ENCODE data around the gene ADGRD2. TPM values are rescaled to one million over a fixed set of nuclear protein-coding genes. Genes with fewer than 3 reads are reported as not detected.

The ADGRD2 gene
- total and polyA plus RNA-seq, 2 of the 13 experiments (the other 11 are each of a cell fraction or from before 2014, with no cell fraction given), result not detected

GRCh38 chr9:124498040-124498439, 47.8 kb downstream of the ADGRD2 start (continued):
- TF ChIP-seq, protein P1, sequence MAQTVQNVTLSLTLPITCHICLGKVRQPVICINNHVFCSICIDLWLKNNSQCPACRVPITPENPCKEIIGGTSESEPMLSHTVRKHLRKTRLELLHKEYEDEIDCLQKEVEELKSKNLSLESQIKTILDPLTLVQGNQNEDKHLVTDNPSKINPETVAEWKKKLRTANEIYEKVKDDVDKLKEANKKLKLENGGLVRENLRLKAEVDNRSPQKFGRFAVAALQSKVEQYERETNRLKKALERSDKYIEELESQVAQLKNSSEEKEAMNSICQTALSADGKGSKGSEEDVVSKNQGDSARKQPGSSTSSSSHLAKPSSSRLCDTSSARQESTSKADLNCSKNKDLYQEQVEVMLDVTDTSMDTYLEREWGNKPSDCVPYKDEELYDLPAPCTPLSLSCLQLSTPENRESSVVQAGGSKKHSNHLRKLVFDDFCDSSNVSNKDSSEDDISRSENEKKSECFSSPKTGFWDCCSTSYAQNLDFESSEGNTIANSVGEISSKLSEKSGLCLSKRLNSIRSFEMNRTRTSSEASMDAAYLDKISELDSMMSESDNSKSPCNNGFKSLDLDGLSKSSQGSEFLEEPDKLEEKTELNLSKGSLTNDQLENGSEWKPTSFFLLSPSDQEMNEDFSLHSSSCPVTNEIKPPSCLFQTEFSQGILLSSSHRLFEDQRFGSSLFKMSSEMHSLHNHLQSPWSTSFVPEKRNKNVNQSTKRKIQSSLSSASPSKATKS (CRISPR knock-in tag; IDR thresholded peaks at IDR 0.05), result no peak
- TF ChIP-seq, protein P2, sequence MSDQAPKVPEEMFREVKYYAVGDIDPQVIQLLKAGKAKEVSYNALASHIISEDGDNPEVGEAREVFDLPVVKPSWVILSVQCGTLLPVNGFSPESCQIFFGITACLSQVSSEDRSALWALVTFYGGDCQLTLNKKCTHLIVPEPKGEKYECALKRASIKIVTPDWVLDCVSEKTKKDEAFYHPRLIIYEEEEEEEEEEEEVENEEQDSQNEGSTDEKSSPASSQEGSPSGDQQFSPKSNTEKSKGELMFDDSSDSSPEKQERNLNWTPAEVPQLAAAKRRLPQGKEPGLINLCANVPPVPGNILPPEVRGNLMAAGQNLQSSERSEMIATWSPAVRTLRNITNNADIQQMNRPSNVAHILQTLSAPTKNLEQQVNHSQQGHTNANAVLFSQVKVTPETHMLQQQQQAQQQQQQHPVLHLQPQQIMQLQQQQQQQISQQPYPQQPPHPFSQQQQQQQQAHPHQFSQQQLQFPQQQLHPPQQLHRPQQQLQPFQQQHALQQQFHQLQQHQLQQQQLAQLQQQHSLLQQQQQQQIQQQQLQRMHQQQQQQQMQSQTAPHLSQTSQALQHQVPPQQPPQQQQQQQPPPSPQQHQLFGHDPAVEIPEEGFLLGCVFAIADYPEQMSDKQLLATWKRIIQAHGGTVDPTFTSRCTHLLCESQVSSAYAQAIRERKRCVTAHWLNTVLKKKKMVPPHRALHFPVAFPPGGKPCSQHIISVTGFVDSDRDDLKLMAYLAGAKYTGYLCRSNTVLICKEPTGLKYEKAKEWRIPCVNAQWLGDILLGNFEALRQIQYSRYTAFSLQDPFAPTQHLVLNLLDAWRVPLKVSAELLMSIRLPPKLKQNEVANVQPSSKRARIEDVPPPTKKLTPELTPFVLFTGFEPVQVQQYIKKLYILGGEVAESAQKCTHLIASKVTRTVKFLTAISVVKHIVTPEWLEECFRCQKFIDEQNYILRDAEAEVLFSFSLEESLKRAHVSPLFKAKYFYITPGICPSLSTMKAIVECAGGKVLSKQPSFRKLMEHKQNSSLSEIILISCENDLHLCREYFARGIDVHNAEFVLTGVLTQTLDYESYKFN (CRISPR knock-in tag; conservative IDR thresholded peaks at IDR 0.05), result 0 out of 2 replicates have a peak, but pooled peaks have one; percentile 27
- TF ChIP-seq HNF4A (CRISPR knock-in tag; IDR thresholded peaks at IDR 0.05), result 0 out of 2 replicates have a peak, but pooled peaks have one; percentile 53

- Histone ChIP-seq H3K79me2 (ENCODE audit: insufficient read depth, low read length) (no peaks in the 10 kb centered on the region), H3K4me3 (replicated peaks in 1 of 3; ENCODE audit: insufficient read depth in 1 of 3, low read depth in 2 of 3, low read length in 3 of 3) (peak overlapping the region in 1 of 3 experiments; percentile 9; a peak in 1 of 6 replicates), H3K9me3 (ENCODE audit: low read length) (no peaks in the 10 kb centered on the region), H3K36me3 (replicated peaks in 1 of 2; ENCODE audit: control insufficient read depth in 1 of 2, insufficient read depth in 2 of 2, low read length in 2 of 2) (peaks cover 10 to 15% of the 10 kb centered on the region in 2 experiments; a peak in 2 of 5 replicates), H2AFZ (ENCODE audit: low read length) (no peak overlapping the region), H3K27me3 (ENCODE audit: control insufficient read depth in 1 of 2, insufficient read depth in 2 of 2, low read length in 2 of 2) (no peaks in the 10 kb centered on the region), H3K4me2 (ENCODE audit: low read depth, low read length) (peak overlapping the region; percentile 35), H4K20me1 (ENCODE audit: insufficient read depth, low read length) (no peaks in the 10 kb centered on the region), H3K27ac (ENCODE audit: extremely low read length, insufficient read depth, low read length) (peak overlapping the region; percentile 50), H3K4me1 (ENCODE audit: insufficient read depth, low read length) (peaks cover 27% of the 10 kb centered on the region), H3K9ac (ENCODE audit: insufficient read depth, low read depth, low read length) (no peak overlapping the region)
- FAIRE-seq (no peak), ATAC-seq (peak; percentile 3; the same call in 2 of the 3 replicates), DNase-seq (ENCODE audit: low spot score) (no peak)
- ChIA-PET POLR2A (interaction anchor here (1.3 to 1.7 kb wide), 2 partner anchors 8 to 13 kb away, joined by 3 read pairs; no protein-coding TSS in a partner anchor), CTCF (ENCODE audit: low intra/inter-chr PET ratio, low total read pairs) (no interaction called here)
- in situ Hi-C loops (cut with HindIII; ENCODE audit: extremely low pct_ligation_motif_present, low pct_unique_long_range_greater_than_20kb) (no loop called here), intact Hi-C loops (cut with micrococcal nuclease; ENCODE audit: unreplicated experiment) (no loop called here)
- WGBS (ENCODE audit: low lambda C conversion rate), result 21% methylated on average over 2 of the region's 15 CpGs
- no TSS peak for BruUV-seq (replicated peaks)
- TF ChIP-seq AGO2 (optimal IDR thresholded peaks at IDR 0.05; ENCODE audit: low read depth, low read length) (peak; percentile 52), JARID2 (CRISPR knock-in tag; IDR thresholded peaks at IDR 0.05; ENCODE audit: insufficient replicate concordance) (no peak), MXD4 (CRISPR knock-in tag; IDR thresholded peaks at IDR 0.05) (no peak), RBFOX2 (IDR thresholded peaks at IDR 0.05; ENCODE audit: low read depth, low read length) (peak; percentile 46), CCDC6 (CRISPR knock-in tag; IDR thresholded peaks at IDR 0.05) (0 out of 2 replicates have a peak, but pooled peaks have one; percentile 33), ZNF687 (CRISPR knock-in tag; IDR thresholded peaks at IDR 0.05) (peak; percentile 57), SP2 (CRISPR knock-in tag; IDR thresholded peaks at IDR 0.05) (no peak)
Measured at GRCh38 chr9:124498499-124499146, 48.4 kb downstream of the ADGRD2 start.

Measured in HepG2 (cell line).